KMS-11 (cell line): ENCODE measurements around the gene TMEM263.

Source experiments
- H2AFZ ChIP-seq: fragments of 200-600 bp; sonication (generic); 2 replicates; pipeline ENCODE4 v1.6.1; 2016; ENCODE audit warnings: antibody characterized with exemption, mixed run types, low read depth
- H3K27ac ChIP-seq: fragments of 200-600 bp; sonication (generic); 2 replicates; pipeline ENCODE4 v1.6.1; 2016; ENCODE audit warnings: mild to moderate bottlenecking, mixed run types
- H3K27me3 ChIP-seq: fragments of 200-600 bp; sonication (generic); 2 replicates; pipeline ENCODE4 v1.6.1; 2017; ENCODE audit warnings: mild to moderate bottlenecking, low read depth, mixed run types, moderate library complexity; ENCODE audit not compliant: insufficient read depth
- H3K36me3 ChIP-seq: fragments of 200-600 bp; sonication (generic); 2 replicates; pipeline ENCODE4 v1.6.1; 2017; ENCODE audit warnings: mild to moderate bottlenecking, mixed run types; ENCODE audit not compliant: insufficient read depth
- H3K4me1 ChIP-seq: fragments of 200-600 bp; sonication (generic); 2 replicates; pipeline ENCODE4 v1.6.1; 2016; ENCODE audit warnings: mild to moderate bottlenecking, low read depth, mixed run types; ENCODE audit not compliant: poor library complexity, severe bottlenecking
- H3K4me2 ChIP-seq: fragments of 200-600 bp; sonication (generic); 2 replicates; pipeline ENCODE4 v1.7.0; 2016; ENCODE audit warnings: mild to moderate bottlenecking, mixed run types
- H3K4me3 ChIP-seq: fragments of 200-600 bp; sonication (generic); IDR thresholded peaks from 2 replicates; pipeline ENCODE4 v1.6.1; 2017; ENCODE audit warnings: low read depth, low read length, mixed read lengths; ENCODE audit not compliant: insufficient read depth
- H3K79me2 ChIP-seq: fragments of 200-600 bp; sonication (generic); 2 replicates; pipeline ENCODE4 v1.6.1; 2016; ENCODE audit warnings: low read depth, mixed run types; ENCODE audit not compliant: insufficient read depth
- H3K9ac ChIP-seq: fragments of 200-600 bp; sonication (generic); 2 replicates; pipeline ENCODE4 v1.6.1; 2016; ENCODE audit warnings: mild to moderate bottlenecking, mixed run types
- H4K20me1 ChIP-seq: fragments of 200-600 bp; sonication (generic); 2 replicates; pipeline ENCODE4 v1.6.1; 2016; ENCODE audit warnings: mild to moderate bottlenecking, mixed run types; ENCODE audit not compliant: insufficient read depth
- CTCF ChIP-seq: fragments of 200-600 bp; sonication (generic); conservative IDR thresholded peaks from 2 replicates; pipeline ENCODE4 v1.6.1; 2017; ENCODE audit warnings: low read depth, mild to moderate bottlenecking, antibody characterized with exemption, low read length, moderate library complexity, mixed read lengths

The TMEM263 gene

GRCh38 chr12:106975993-106976658 is 20.4 kb downstream of the TMEM263 start:
- H3K4me2 ChIP-seq: no peak overlapping the region
- no peak overlapping the region for H2AFZ ChIP-seq
- no peaks in the 10 kb centered on the region for H4K20me1 ChIP-seq
- H3K27me3 ChIP-seq: no peaks in the 10 kb centered on the region
- no peak for TF ChIP-seq CTCF
- H3K79me2 ChIP-seq: no peaks in the 10 kb centered on the region
- H3K36me3 ChIP-seq: no peaks in the 10 kb centered on the region
- no peaks in the 10 kb centered on the region for H3K4me1 ChIP-seq
- H3K4me3 ChIP-seq: no peak overlapping the region
- no peak overlapping the region for H3K9ac ChIP-seq
- no peak overlapping the region for H3K27ac ChIP-seq

- no peaks in the 10 kb centered on the region for H3K36me3 ChIP-seq
- no peak overlapping the region for H3K4me3 ChIP-seq
- H3K9ac ChIP-seq: no peak overlapping the region
- no peaks in the 10 kb centered on the region for H3K27me3 ChIP-seq
- TF ChIP-seq CTCF: no peak
- H3K27ac ChIP-seq: no peak overlapping the region
- H4K20me1 ChIP-seq: no peaks in the 10 kb centered on the region
- no peak overlapping the region for H3K4me2 ChIP-seq
- no peaks in the 10 kb centered on the region for H3K4me1 ChIP-seq
- no peaks in the 10 kb centered on the region for H3K79me2 ChIP-seq
- no peak overlapping the region for H2AFZ ChIP-seq
Observed at GRCh38 chr12:106976668-106977067, 21.0 kb downstream of the TMEM263 start.

GRCh38 chr12:106978035-106978800 is 22.5 kb downstream of the TMEM263 start:
- Histone ChIP-seq H4K20me1 (no peaks in the 10 kb centered on the region), H2AFZ (no peak overlapping the region), H3K4me3 (no peak overlapping the region), H3K4me2 (no peak overlapping the region), H3K4me1 (no peaks in the 10 kb centered on the region), H3K27me3 (no peaks in the 10 kb centered on the region), H3K9ac (no peak overlapping the region), H3K36me3 (no peaks in the 10 kb centered on the region), H3K27ac (no peak overlapping the region), H3K79me2 (no peaks in the 10 kb centered on the region)
- no peak for TF ChIP-seq CTCF

GRCh38 chr12:106980944-106981343 is 25.2 kb downstream of the TMEM263 start:
- Histone ChIP-seq H2AFZ (no peak overlapping the region), H3K4me1 (peaks cover 3% of the 10 kb centered on the region), H3K27ac (no peak overlapping the region), H3K4me3 (no peak overlapping the region), H3K36me3 (no peaks in the 10 kb centered on the region), H3K27me3 (no peaks in the 10 kb centered on the region), H3K79me2 (no peaks in the 10 kb centered on the region), H3K9ac (no peak overlapping the region), H3K4me2 (no peak overlapping the region), H4K20me1 (no peaks in the 10 kb centered on the region)
- no peak for TF ChIP-seq CTCF
